MM.1S (cell line): ENCODE data around the gene TMEM258.

Experiments
- DNase-seq: peaks from one replicate; pipeline ENCODE4 v3.0.0-alpha.2; 2015
- H2AFZ ChIP-seq: fragments of 300-600 bp; sonication (generic); 2 replicates; pipeline ENCODE4 v1.6.0; 2016; ENCODE audit warnings: antibody characterized with exemption, low read length
- H3F3A ChIP-seq: fragments of 300-600 bp; sonication (generic); 2 replicates; pipeline ENCODE4 v1.6.1; 2016; ENCODE audit warnings: mild to moderate bottlenecking, antibody characterized with exemption, low read length, moderate library complexity, mixed read lengths; ENCODE audit not compliant: insufficient read depth
- H3K27ac ChIP-seq: fragments of 300-600 bp; sonication (generic); 2 replicates; pipeline ENCODE4 v1.5.1; 2016; ENCODE audit warnings: mild to moderate bottlenecking, low read length
- H3K27me3 ChIP-seq: fragments of 300-600 bp; sonication (generic); replicated peaks from 2 replicates; pipeline ENCODE4 v1.6.0; 2016; ENCODE audit warnings: low read length; ENCODE audit not compliant: insufficient read depth
- H3K36me3 ChIP-seq: fragments of 300-600 bp; sonication (generic); replicated peaks from 2 replicates; pipeline ENCODE4 v1.6.1; 2016; ENCODE audit warnings: mild to moderate bottlenecking, low read length, mixed read lengths; ENCODE audit not compliant: insufficient read depth
- H3K4me1 ChIP-seq: fragments of 300-600 bp; sonication (generic); 2 replicates; pipeline ENCODE4 v1.6.1; 2016; ENCODE audit warnings: low read length, mixed read lengths
- H3K4me2 ChIP-seq: fragments of 300-600 bp; sonication (generic); 2 replicates; pipeline ENCODE4 v1.6.0; 2016; ENCODE audit warnings: low read depth, low read length
- H3K4me3 ChIP-seq: fragments of 300-600 bp; sonication (generic); 2 replicates; pipeline ENCODE4 v1.5.1; 2016; ENCODE audit warnings: low read length, mixed read lengths
- H3K79me2 ChIP-seq: fragments of 300-600 bp; sonication (generic); 2 replicates; pipeline ENCODE4 v1.6.1; 2016; ENCODE audit warnings: mixed run types, low read length, mixed read lengths
- H3K9ac ChIP-seq: fragments of 300-600 bp; sonication (generic); 2 replicates; pipeline ENCODE4 v1.6.1; 2016; ENCODE audit warnings: low read length, mixed read lengths
- H3K9me2 ChIP-seq: fragments of 300-600 bp; sonication (generic); replicated peaks from 2 replicates; pipeline ENCODE4 v1.6.1; 2016; ENCODE audit warnings: mild to moderate bottlenecking, low read length, mixed read lengths; ENCODE audit not compliant: insufficient read depth
- H3K9me3 ChIP-seq: fragments of 300-600 bp; sonication (generic); replicated peaks from 2 replicates; pipeline ENCODE4 v1.6.1; 2016; ENCODE audit warnings: mild to moderate bottlenecking, low read length, mixed read lengths; ENCODE audit not compliant: insufficient read depth
- H4K20me1 ChIP-seq: fragments of 300-600 bp; sonication (generic); 2 replicates; pipeline ENCODE4 v1.6.1; 2016; ENCODE audit warnings: mild to moderate bottlenecking, low read length, moderate library complexity, mixed read lengths; ENCODE audit not compliant: insufficient read depth
- EZH2 ChIP-seq: fragments of 300-600 bp; sonication (generic); optimal IDR thresholded peaks from 2 replicates; pipeline ENCODE3; 2017; ENCODE audit warnings: low read depth, mild to moderate bottlenecking, antibody characterized with exemption, low read length, mixed read lengths
- EZH2phosphoT487 ChIP-seq: fragments of 300-600 bp; sonication (generic); IDR thresholded peaks from 2 replicates; pipeline ENCODE4 v1.6.1; 2018; ENCODE audit warnings: antibody characterized with exemption, low read length
- TF ChIP-seq, protein P1 (sequence below): fragments of 300-600 bp; sonication (generic); IDR thresholded peaks from 2 replicates; pipeline ENCODE4 v1.5.1; 2016; ENCODE audit warnings: antibody characterized with exemption, low read length, mixed read lengths

TMEM258 gene

DNA sequence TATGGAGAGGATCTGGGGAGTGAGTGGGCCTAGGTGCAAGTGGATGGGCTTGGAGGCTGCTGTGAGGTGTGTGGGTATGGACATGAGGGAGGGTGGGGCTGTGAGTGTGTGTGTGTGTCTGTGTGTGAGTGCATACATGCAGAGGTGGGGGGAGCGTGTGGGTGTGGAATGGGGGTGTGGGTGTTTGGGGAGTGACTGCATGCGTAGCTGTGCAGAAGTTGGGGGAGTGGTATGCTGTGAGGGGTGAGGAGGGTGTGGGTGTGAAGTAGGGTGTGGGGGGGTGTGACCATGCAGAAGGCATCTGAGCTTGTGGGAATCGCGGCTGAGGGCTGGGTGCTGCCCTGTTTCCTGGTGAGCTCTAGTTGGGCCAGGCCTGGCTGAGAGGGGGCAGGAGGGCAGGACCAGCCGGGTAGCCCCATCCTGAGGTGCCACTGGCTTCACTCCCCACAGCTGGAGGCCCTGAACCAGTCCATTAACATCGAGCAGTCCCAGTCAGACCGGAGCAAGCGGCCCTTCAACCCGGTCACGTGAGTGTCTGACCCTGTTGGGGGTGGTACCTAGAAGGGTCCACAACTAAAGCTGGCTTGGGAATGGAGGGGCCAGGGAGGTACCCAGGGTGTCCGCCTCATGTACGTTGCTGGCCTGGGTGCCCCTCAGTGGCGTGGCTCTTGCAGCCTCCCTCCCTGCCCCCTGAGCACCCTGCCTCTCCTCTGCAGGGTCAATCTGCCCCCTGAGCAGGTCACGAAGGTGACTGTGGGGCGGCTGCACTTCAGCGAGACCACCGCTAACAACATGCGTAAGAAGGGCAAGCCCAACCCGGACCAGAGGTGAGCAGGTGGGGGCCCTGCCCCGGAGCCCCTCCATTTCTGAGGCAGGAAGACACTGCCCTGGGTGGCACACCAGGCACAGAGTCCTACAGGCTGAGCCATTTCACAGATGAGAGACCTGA is 16.5 kb downstream of the TMEM258 start:
- no peaks in the 10 kb centered on the region for H3K36me3 ChIP-seq

DNA sequence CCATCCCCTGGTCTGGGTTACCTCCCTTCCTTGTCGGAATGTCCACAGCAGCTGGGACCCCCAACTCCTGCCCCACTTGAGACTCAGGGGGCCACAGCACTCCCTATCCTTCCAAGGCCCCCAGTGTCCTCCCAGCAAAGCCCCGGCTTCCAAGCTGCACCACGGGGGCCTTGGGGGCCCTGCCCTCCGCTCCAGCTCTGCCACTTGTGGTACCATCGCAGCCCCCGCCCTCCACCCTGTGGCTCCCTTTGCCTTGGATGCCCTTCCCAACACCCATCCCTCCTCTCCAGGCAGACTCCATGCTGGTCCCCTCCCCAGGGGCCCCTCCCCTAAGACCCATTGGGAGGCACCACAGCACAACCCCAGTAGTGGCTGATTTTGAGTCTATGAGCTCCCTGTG is 17.3 kb downstream of the TMEM258 start:
- H3K4me3 ChIP-seq: no peak overlapping the region
- H4K20me1 ChIP-seq: no peaks in the 10 kb centered on the region
- no peaks in the 10 kb centered on the region for H3K4me1 ChIP-seq
- H3K27ac ChIP-seq: no peak overlapping the region
- peaks cover 26% of the 10 kb centered on the region for H3K27me3 ChIP-seq
- H3K4me2 ChIP-seq: no peak overlapping the region
- no peaks in the 10 kb centered on the region for H3K36me3 ChIP-seq
- no peak for DNase-seq
- H2AFZ ChIP-seq: no peak overlapping the region
- no peaks in the 10 kb centered on the region for H3K9me3 ChIP-seq
- H3K9ac ChIP-seq: no peak overlapping the region
- H3K79me2 ChIP-seq: no peaks in the 10 kb centered on the region
- H3F3A ChIP-seq: no peaks in the 10 kb centered on the region
- H3K9me2 ChIP-seq: no peaks in the 10 kb centered on the region
- TF ChIP-seq EZH2phosphoT487: no peak
- TF ChIP-seq, protein P1, sequence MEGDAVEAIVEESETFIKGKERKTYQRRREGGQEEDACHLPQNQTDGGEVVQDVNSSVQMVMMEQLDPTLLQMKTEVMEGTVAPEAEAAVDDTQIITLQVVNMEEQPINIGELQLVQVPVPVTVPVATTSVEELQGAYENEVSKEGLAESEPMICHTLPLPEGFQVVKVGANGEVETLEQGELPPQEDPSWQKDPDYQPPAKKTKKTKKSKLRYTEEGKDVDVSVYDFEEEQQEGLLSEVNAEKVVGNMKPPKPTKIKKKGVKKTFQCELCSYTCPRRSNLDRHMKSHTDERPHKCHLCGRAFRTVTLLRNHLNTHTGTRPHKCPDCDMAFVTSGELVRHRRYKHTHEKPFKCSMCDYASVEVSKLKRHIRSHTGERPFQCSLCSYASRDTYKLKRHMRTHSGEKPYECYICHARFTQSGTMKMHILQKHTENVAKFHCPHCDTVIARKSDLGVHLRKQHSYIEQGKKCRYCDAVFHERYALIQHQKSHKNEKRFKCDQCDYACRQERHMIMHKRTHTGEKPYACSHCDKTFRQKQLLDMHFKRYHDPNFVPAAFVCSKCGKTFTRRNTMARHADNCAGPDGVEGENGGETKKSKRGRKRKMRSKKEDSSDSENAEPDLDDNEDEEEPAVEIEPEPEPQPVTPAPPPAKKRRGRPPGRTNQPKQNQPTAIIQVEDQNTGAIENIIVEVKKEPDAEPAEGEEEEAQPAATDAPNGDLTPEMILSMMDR: no peak
- TF ChIP-seq EZH2: no peak

More for the DNA sequence above, 16.5 kb downstream of the TMEM258 start:
- no peak for TF ChIP-seq EZH2phosphoT487
- TF ChIP-seq, protein P1: no peak
- TF ChIP-seq EZH2: no peak
- Histone ChIP-seq H3K79me2 (no peaks in the 10 kb centered on the region), H3K9ac (no peak overlapping the region), H3K27me3 (peaks cover 22% of the 10 kb centered on the region), H3K27ac (no peak overlapping the region), H3F3A (no peaks in the 10 kb centered on the region), H3K9me2 (no peaks in the 10 kb centered on the region), H3K4me3 (no peak overlapping the region), H4K20me1 (no peaks in the 10 kb centered on the region), H2AFZ (no peak overlapping the region), H3K4me1 (no peaks in the 10 kb centered on the region), H3K4me2 (no peak overlapping the region), H3K9me3 (no peaks in the 10 kb centered on the region)
- no peak for DNase-seq

DNA sequence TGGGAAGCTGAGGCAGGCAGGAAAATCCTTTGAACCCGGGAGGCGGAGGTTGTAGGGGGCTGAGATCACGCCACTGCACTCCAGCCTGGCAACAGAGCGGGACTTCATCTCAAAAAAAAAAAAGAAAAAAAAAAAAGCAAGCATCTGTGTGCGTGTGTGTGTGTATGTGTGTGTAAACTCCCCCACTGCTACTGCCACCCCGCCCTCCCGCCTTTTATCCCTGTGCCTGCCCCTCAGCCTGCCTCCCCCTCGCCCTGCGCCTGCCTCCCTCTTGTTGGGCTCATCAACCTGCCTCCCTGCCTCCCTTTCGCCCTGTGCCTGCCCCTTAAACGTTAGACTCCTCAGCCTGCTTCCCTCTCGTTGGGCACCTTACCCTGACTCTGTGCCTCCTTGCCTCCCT is 18.0 kb downstream of the TMEM258 start:
- no peaks in the 10 kb centered on the region for H3K9me2 ChIP-seq
- no peak overlapping the region for H2AFZ ChIP-seq
- peaks cover 26% of the 10 kb centered on the region for H3K27me3 ChIP-seq
- H3K4me3 ChIP-seq: no peak overlapping the region
- no peaks in the 10 kb centered on the region for H3F3A ChIP-seq
- no peaks in the 10 kb centered on the region for H3K4me1 ChIP-seq
- H3K9ac ChIP-seq: no peak overlapping the region
- TF ChIP-seq EZH2phosphoT487 (no peak), EZH2 (no peak)
- TF ChIP-seq, protein P1: no peak
- H3K4me2 ChIP-seq: no peak overlapping the region
- H3K27ac ChIP-seq: no peak overlapping the region
- no peaks in the 10 kb centered on the region for H3K36me3 ChIP-seq
- H4K20me1 ChIP-seq: no peaks in the 10 kb centered on the region
- H3K79me2 ChIP-seq: no peaks in the 10 kb centered on the region
- DNase-seq: no peak
- no peaks in the 10 kb centered on the region for H3K9me3 ChIP-seq
